GM18873 (cell line): ENCODE measurements around the gene GRIN2A.
"Not testable (repeated sequence)": the region's sequence is repeated elsewhere in the genome, so short reads cannot be mapped to it uniquely, and the experiment has no call there.

ENCODE experiments used
- ATAC-seq: cut with Tn5 transposase; IDR thresholded peaks from one replicate; pipeline ENCODE4 v1.9.1; 2021; ENCODE audit warnings: mild to moderate bottlenecking, moderate library complexity, moderate number of reproducible peaks; ENCODE audit not compliant: unreplicated experiment, low FRiP score

GRIN2A gene

GRCh38 chr16:9885467-9885866, 296.8 kb downstream of the GRIN2A start:
- ATAC-seq, result no peak

GRCh38 chr16:9875981-9876380, 306.2 kb downstream of the GRIN2A start:
- not testable (repeated sequence) for ATAC-seq

GRCh38 chr16:9874219-9874618, 308.0 kb downstream of the GRIN2A start:
- ATAC-seq, result no peak

- ATAC-seq, result no peak
Measured at GRCh38 chr16:9870962-9871361, 311.3 kb downstream of the GRIN2A start.

GRCh38 chr16:9869776-9870175, 312.5 kb downstream of the GRIN2A start:
- no peak for ATAC-seq

- no peak for ATAC-seq
Measured at GRCh38 chr16:9868606-9869149, 313.6 kb downstream of the GRIN2A start.

GRCh38 chr16:9867176-9867575, 315.1 kb downstream of the GRIN2A start:
- no peak for ATAC-seq

- ATAC-seq, result no peak
Measured at GRCh38 chr16:9864461-9864860, 317.8 kb downstream of the GRIN2A start.

GRCh38 chr16:9862327-9862726, 319.9 kb downstream of the GRIN2A start:
- no peak for ATAC-seq

- ATAC-seq, result no peak
Measured at GRCh38 chr16:9860876-9861275, 321.4 kb downstream of the GRIN2A start.

- no peak for ATAC-seq
Measured at GRCh38 chr16:9859701-9860327, 322.4 kb downstream of the GRIN2A start.

GRCh38 chr16:9854675-9855074, 327.6 kb downstream of the GRIN2A start:
- no peak for ATAC-seq

GRCh38 chr16:9852003-9852402, 330.2 kb downstream of the GRIN2A start:
- ATAC-seq, result no peak

GRCh38 chr16:9850817-9851216, 331.4 kb downstream of the GRIN2A start:
- no peak for ATAC-seq

GRCh38 chr16:9849697-9850245, 332.5 kb downstream of the GRIN2A start:
- no peak for ATAC-seq

- ATAC-seq, result no peak
Measured at GRCh38 chr16:9847146-9847545, 335.1 kb downstream of the GRIN2A start.

GRCh38 chr16:9846362-9847099, 335.7 kb downstream of the GRIN2A start:
- no peak for ATAC-seq

- ATAC-seq, result no peak
Measured at GRCh38 chr16:9845661-9846361, 336.4 kb downstream of the GRIN2A start.

GRCh38 chr16:9844361-9844760, 337.9 kb downstream of the GRIN2A start:
- ATAC-seq, result no peak

GRCh38 chr16:9843424-9844018, 338.7 kb downstream of the GRIN2A start:
- ATAC-seq, result no peak
